ENCODE measurements around the gene CUL4A. TPM values are rescaled to one million over a fixed set of nuclear protein-coding genes. Genes with fewer than 3 reads are reported as not detected.
"Not testable (repeated sequence)": the region's sequence is repeated elsewhere in the genome, so short reads cannot be mapped to it uniquely, and the experiment has no call there.

The CUL4A gene
- total RNA-seq, 1 donor from 2014 or later = 81.3 TPM

DNA sequence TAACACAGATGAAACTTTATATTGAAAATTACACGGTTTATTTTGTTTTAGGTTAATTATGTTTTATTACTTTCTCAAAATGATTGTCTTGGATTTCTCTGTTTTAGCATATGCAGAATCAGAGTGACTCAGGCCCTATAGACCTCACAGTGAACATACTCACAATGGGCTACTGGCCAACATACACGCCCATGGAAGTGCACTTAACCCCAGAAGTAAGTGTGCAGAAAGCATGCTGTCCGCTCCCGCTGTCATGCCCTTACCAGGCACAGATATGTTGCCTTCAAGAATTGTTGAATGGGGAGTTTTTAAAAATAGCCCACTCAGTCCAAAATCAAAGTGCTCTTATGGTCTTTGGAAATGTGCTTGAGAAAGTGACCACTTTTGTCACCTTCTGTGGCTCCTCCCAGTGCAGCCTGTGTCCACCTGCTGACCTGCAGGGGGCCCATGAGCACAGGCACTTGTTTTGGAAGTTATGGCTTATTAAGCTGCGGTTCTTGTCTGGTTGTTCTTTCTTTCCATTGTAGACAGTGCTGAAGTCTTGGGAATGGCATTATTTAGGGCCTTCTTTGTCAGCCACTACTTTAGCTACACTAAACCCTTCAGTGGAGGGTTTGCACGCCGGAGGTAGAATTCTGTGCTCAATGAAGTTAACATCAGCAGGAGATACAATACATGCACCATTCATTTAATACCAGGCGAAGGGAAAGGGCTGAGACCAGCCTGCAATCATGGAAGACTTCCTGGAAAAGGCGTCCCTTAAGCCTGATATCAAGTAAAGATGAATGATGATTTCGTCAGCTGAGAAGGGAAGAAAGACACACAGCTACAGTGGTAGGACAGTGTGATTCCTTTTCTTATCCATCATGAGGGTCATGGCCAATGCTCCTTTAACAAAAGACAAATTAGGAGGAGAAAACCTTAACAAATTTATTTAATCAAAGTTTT is 36.7 kb downstream of the CUL4A start:
- Mint-ChIP-seq H3K9me3 (ENCODE audit: unreplicated experiment) (no peaks in the 10 kb centered on the region), H3K36me3 (ENCODE audit: low read depth, unreplicated experiment) (peaks cover 17% of the 10 kb centered on the region), H3K4me1 (ENCODE audit: low read depth, unreplicated experiment) (no peaks in the 10 kb centered on the region), H3K4me3 (ENCODE audit: unreplicated experiment) (no peak overlapping the region), H3K27ac (ENCODE audit: unreplicated experiment) (no peak overlapping the region), H3K27me3 (ENCODE audit: low read depth, unreplicated experiment) (no peaks in the 10 kb centered on the region)
- Histone ChIP-seq H3K4me2 (ENCODE audit: low read length) (no peak overlapping the region), H3K27ac (ENCODE audit: low read depth, low read length) (no peak overlapping the region), H4K20me1 (ENCODE audit: insufficient read depth, low read length) (peaks cover 3% of the 10 kb centered on the region), H3K4me1 (ENCODE audit: insufficient read depth, low read length) (no peaks in the 10 kb centered on the region), H3K27me3 (ENCODE audit: insufficient read depth, low read length) (no peaks in the 10 kb centered on the region), H3K79me2 (ENCODE audit: insufficient read depth, low read length) (no peaks in the 10 kb centered on the region), H3K9me3 (ENCODE audit: insufficient read depth, low read depth, low read length) (no peaks in the 10 kb centered on the region), H3K36me3 (ENCODE audit: insufficient read depth, low read length) (peaks cover 61% of the 10 kb centered on the region), H2AFZ (ENCODE audit: low read depth, low read length) (no peak overlapping the region), H3K9ac (ENCODE audit: low read length) (no peak overlapping the region), H3K4me3 (ENCODE audit: insufficient read depth, low read depth, low read length) (no peak overlapping the region)
- DNase-seq (ENCODE audit: low read depth) (no peak), FAIRE-seq (no peak)
- TF ChIP-seq EZH2 (IDR thresholded peaks at IDR 0.05; ENCODE audit: insufficient read depth, low read length) = no peak
- TF ChIP-seq, protein P1, sequence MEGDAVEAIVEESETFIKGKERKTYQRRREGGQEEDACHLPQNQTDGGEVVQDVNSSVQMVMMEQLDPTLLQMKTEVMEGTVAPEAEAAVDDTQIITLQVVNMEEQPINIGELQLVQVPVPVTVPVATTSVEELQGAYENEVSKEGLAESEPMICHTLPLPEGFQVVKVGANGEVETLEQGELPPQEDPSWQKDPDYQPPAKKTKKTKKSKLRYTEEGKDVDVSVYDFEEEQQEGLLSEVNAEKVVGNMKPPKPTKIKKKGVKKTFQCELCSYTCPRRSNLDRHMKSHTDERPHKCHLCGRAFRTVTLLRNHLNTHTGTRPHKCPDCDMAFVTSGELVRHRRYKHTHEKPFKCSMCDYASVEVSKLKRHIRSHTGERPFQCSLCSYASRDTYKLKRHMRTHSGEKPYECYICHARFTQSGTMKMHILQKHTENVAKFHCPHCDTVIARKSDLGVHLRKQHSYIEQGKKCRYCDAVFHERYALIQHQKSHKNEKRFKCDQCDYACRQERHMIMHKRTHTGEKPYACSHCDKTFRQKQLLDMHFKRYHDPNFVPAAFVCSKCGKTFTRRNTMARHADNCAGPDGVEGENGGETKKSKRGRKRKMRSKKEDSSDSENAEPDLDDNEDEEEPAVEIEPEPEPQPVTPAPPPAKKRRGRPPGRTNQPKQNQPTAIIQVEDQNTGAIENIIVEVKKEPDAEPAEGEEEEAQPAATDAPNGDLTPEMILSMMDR (IDR thresholded peaks at IDR 0.05; ENCODE audit: insufficient read depth, low read depth, low read length) = peak; percentile 20

DNA sequence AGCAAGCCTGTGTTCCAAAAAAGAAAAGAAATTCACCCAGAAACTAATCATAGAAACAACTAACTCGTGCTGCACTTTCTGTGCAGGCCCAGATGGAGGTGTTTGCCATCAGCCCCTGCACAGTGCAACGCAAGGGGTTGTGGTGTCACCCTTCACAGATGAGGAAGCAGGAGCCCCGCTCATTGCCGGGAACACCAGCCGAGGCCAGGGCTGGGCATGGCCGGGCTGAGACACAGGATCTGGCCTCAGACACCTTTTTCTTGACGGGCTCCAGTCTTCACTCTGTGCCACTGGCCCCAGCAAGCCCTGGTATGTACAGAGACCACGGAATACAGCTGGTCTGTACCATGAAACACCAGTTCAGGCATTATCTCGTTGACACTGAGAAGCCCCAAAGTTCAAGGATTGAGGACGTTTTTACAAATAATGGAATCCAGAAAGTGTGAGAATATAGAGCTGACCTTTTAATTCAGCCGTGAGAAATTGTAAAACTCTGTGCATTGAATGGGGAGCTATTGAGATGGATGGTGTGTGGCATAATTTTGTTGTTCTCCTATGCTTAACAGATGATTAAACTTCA is 43.2 kb downstream of the CUL4A start:
- Histone ChIP-seq H3K27me3 (ENCODE audit: insufficient read depth, low read length) (no peaks in the 10 kb centered on the region), H3K9ac (ENCODE audit: low read length) (no peak overlapping the region), H3K27ac (ENCODE audit: low read depth, low read length) (no peak overlapping the region), H3K9me3 (ENCODE audit: insufficient read depth, low read depth, low read length) (no peaks in the 10 kb centered on the region), H3K4me2 (ENCODE audit: low read length) (no peak overlapping the region), H3K4me3 (ENCODE audit: insufficient read depth, low read depth, low read length) (no peak overlapping the region), H2AFZ (ENCODE audit: low read depth, low read length) (no peak overlapping the region), H3K4me1 (ENCODE audit: insufficient read depth, low read length) (no peaks in the 10 kb centered on the region), H3K36me3 (ENCODE audit: insufficient read depth, low read length) (peaks cover 59% of the 10 kb centered on the region), H3K79me2 (ENCODE audit: insufficient read depth, low read length) (no peaks in the 10 kb centered on the region), H4K20me1 (ENCODE audit: insufficient read depth, low read length) (peaks cover 4% of the 10 kb centered on the region)
- TF ChIP-seq EZH2 (IDR thresholded peaks at IDR 0.05; ENCODE audit: insufficient read depth, low read length) = no peak
- TF ChIP-seq, protein P1 (IDR thresholded peaks at IDR 0.05; ENCODE audit: insufficient read depth, low read depth, low read length) = no peak
- no peak overlapping the region for H3K27ac Mint-ChIP-seq (ENCODE audit: unreplicated experiment)
- no peak for FAIRE-seq
- no peak for DNase-seq (ENCODE audit: low read depth)
- H3K4me1 Mint-ChIP-seq (ENCODE audit: low read depth, unreplicated experiment) = no peaks in the 10 kb centered on the region
- H3K36me3 Mint-ChIP-seq (ENCODE audit: low read depth, unreplicated experiment) = peaks cover 27% of the 10 kb centered on the region
- no peak overlapping the region for H3K4me3 Mint-ChIP-seq (ENCODE audit: unreplicated experiment)
- no peaks in the 10 kb centered on the region for H3K27me3 Mint-ChIP-seq (ENCODE audit: low read depth, unreplicated experiment)
- no peaks in the 10 kb centered on the region for H3K9me3 Mint-ChIP-seq (ENCODE audit: unreplicated experiment)

DNA sequence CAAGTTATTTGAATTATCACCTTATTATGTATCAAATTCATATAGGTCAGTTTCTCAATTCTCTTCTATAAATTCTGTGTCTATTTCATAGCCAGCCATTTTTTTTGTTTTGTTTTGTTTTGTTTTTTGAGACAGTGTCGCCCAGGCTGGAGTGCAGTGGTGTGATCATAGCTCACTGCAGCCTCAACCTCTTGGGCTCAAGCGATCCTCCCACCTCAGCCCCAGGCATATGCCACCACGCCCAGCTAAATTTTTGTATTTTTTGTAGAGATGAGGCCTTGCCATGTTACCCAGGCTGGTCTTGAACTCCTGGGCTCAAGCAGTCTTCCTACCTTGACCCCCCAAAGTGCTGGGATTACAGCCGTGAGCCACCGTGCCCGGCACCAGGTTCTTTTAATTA is 48.5 kb downstream of the CUL4A start:
- not testable (repeated sequence) for H4K20me1 ChIP-seq (ENCODE audit: insufficient read depth, low read length); H3K27ac ChIP-seq (ENCODE audit: low read depth, low read length); FAIRE-seq; H3K27ac Mint-ChIP-seq (ENCODE audit: unreplicated experiment); H3K9me3 Mint-ChIP-seq (ENCODE audit: unreplicated experiment); H3K4me2 ChIP-seq (ENCODE audit: low read length); H3K27me3 Mint-ChIP-seq (ENCODE audit: low read depth, unreplicated experiment); H3K9me3 ChIP-seq (ENCODE audit: insufficient read depth, low read depth, low read length); H3K4me1 Mint-ChIP-seq (ENCODE audit: low read depth, unreplicated experiment); H3K4me3 ChIP-seq (ENCODE audit: insufficient read depth, low read depth, low read length); H3K4me3 Mint-ChIP-seq (ENCODE audit: unreplicated experiment); DNase-seq (ENCODE audit: low read depth); H3K4me1 ChIP-seq (ENCODE audit: insufficient read depth, low read length); H3K27me3 ChIP-seq (ENCODE audit: insufficient read depth, low read length); H2AFZ ChIP-seq (ENCODE audit: low read depth, low read length); H3K9ac ChIP-seq (ENCODE audit: low read length); H3K79me2 ChIP-seq (ENCODE audit: insufficient read depth, low read length)
- H3K36me3 Mint-ChIP-seq (ENCODE audit: low read depth, unreplicated experiment) = peaks cover 18% of the 10 kb centered on the region
- H3K36me3 ChIP-seq (ENCODE audit: insufficient read depth, low read length) = peaks cover 57% of the 10 kb centered on the region
